ENCODE data around the gene DSG3.
"Not testable (repeated sequence)": the region's sequence is repeated elsewhere in the genome, so short reads cannot be mapped to it uniquely, and the experiment has no call there.

Gene DSG3

DNA sequence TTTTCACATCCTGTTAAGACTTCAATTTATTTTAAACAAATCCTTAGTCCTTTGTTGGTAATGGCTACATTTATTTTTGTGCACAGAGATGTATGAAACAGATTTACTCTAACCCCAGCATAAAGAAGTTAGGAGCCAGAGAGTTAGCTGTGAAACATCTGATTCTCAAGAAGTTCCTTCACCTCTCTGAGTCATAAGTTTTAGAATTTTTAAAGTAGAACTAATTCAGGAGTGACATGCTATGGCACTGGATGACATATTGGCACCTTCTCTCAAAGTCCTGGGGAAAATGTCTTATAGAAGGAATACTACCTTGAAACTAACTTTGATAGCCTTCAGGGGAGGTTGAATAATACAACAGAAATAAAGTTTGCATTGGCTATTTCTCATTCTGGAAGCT lies 44.0 kb downstream of the DSG3 start:
- DNase-seq (ENCODE audit: low read depth), result no peak

DNA sequence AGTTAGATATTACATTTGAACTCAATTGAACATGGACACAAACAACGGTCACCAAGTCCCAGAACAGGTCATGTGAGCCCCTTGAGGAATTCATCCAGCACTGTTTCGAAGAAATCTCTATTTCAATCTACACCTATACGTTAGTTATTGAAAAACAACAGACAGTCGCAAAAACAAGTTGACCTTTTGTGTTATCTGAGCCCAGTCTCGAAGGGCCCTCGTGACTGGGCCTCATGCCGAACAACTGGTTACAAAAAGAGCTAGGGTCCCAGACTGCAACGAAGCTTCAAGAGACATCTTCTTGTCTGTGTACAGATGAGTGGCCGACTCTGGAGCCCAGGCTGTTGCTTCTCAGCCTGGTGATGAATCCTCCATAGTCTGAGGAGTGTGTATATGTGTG lies 45.1 kb downstream of the DSG3 start:
- DNase-seq (ENCODE audit: low read depth), result no peak

DNA sequence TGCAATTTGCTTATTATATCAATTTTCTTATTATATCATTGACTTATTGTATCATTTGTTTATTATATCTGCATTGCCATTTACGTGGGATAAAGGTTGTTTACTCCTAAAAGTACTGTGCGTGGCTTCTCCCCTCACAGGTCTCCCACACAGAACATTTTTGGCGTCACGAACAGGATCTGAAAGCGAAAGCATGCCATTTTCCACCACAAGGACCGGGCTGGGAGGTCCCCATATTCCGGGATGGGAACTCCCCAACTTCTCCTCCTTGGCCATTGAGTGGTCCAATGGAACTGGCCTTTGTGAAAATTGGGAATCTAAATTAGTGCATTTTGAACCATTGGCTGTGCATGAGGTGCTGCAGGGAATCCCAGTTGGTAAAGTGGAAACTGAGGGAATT lies 45.6 kb downstream of the DSG3 start:
- DNase-seq (ENCODE audit: low read depth), result no peak

DNA sequence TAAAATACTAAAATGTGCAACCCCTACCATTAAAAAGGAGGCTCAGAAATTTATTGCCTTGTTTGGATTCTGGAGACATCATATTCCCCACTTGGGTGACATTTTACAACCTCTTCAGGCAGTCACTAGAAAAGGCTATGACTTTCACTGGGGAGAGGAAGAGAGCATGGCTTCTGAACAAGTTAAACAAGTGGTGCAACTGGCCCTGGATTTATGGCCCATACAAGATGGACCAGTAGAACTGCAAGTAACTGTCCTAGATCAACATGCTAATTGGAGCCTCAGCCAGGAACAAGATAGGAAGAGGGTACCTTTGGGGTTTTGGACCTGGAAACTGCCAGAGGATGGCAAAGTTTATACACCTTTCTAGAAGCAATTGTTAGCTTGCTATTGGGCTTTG lies 46.4 kb downstream of the DSG3 start:
- no peak for DNase-seq (ENCODE audit: low read depth)

DNA sequence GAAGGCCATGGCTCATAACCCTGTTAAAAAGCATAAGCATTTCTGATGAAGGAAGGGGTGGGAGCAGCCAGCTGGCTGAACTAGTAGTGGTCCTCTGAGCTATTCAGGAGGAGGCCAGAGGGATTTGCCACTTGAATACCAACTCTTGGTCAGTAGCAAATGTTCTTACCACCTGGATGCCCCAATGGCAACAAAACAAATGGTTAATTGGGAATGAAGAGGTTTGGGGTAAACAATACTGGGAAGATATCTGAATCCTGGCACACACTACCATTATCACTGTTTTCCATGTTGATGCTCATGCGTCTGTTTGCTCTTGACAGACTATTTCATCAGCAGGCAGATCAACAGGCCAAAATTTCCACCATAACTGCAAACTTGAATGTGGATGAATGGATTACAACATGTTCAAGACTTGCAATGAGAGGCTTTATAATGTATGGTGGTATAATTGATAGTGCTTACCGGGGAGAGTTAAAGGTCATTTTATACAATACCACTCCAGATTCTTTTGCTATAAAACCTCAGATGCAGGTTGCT lies 47.2 kb downstream of the DSG3 start:
- DNase-seq (ENCODE audit: low read depth), result not testable (repeated sequence)

DNA sequence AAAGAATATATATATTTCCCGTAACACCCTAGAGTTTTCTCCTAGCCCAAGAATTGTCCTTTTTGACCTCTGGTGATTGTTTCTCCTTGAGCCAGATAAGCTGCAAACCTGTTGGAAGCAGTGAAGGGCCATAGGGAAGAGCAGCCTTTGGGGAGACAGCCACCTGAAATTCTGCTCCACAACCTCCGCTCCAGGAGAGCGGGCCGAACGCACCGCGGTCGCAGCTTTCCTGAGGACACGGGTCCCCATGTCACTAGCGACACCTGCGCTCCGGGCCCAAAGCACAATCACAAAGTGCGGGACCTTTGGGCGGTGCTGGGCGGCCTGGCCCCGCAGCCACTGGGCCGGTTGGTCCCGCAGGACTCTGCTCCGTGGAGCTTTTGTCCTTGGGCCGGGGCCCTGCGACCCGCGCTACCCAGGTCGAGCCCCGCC lies 49.9 kb downstream of the DSG3 start:
- DNase-seq (ENCODE audit: low read depth), result no peak

DNA sequence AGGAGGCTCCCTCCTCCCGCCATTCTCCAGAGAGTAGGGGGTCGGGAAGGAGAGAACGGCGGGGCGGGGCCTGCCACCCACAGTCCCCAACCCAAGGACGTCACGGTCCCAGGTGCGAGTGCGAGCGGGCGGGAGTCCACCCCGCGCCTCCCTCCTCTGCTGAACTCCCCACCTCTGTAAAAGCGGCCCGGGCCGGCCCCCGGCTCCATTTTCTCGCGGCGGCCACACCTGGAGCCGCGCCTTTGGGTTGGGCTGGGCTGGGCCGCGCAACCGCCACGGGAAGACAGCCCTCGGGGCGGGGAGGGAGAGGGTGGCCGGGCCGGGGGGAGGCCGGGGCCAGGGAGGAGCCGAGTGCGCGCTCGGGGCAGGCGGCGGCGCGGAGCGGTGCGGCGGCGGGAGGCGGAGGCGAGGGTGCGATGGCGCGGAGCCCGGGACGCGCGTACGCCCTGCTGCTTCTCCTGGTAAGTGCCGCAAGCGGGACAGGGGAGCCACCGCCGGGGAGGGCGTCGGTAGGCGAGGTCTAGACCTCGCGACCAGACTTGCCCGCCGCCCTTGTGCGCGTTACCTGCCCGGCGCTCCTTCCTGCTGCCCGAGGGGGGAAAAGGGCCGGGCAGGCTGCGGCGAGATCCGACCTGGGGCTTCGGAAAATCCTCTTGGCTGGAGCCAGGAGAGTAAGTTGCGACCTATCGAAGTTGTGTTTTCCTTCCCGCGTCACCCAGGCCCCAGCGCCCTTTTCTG lies 50.5 kb downstream of the DSG3 start, which contains the start of gene DSG2:
Gene DSG2 (plus strand): TSS at position 342 of the 738 bp plus-strand sequence. CDS start 75 bp downstream, at position 417.
- no peak for DNase-seq (ENCODE audit: low read depth)

DNA sequence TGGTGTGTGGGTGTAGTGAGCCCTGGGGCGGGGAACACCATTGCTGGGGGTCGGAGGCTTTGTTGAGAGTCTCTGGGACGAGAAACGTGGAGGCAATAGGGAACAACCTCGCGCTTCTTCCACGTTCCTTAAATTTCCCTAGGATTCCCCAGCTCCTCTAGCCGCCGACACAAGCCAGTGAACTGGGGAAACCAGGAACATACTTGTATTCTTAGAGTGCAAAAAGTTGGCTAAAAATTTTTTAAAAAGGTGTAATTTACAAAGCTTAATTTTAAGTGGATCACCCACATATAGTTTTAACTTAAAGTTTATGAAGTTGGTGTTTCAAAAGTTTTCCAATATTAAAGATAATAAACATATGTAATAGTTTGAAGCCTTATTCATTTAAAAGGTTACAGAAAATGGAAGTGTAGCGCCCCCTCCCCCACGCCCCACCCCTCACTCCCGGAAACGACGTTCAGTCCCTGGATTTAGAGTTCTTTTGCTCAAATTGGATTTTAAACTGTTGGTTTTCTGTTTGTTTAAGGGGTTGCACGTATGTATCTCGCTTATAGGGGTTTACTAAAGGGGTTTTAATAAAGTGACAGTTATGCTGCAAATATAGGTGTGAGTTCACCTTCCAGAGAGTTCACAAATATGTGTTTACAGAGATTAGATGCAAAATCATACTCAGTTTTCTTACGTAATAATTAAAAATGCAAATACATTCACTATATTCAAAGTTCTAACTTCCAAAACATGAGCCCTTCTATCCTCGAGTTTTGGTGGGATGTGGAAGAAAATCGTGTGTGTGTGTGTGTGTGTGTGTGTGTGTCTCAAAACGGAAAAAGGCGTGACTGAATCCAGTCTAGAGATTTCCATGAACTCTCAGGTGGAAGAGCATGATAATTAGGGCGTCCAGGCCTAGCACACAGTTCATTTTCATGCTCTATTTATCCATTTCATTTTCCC lies 51.3 kb downstream of the DSG3 start:
- DNase-seq (ENCODE audit: low read depth), result no peak

DNA sequence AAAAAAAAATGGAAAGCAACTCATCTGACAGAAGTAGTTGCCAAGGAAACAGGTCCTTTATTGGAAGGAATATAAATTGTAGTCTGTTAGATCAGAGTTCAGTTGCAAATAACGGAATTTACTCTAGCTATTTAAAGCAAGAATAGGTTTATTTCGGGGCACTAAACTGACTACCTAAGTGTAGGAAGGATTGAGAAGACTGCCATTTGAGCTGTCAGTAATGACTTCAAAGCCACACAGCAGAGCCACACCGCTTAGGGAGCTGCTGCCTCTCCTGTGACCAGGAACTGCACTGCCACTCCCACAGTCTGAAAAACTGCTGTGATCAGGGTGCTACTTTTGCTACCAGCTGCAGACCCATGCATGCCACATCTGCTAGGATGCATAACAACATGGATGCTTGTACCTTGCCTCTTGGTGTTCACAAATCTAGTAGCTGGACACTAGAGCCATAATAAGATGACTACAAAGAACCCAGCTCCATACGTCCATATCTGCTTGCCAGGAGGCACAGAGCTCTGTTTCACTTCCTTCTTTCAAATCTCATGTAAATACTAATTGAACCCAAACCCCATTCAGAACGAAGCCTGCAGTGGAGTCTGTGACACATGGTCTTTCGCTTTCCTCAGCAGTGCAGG lies 52.6 kb downstream of the DSG3 start:
- no peak for DNase-seq (ENCODE audit: low read depth)

DNA sequence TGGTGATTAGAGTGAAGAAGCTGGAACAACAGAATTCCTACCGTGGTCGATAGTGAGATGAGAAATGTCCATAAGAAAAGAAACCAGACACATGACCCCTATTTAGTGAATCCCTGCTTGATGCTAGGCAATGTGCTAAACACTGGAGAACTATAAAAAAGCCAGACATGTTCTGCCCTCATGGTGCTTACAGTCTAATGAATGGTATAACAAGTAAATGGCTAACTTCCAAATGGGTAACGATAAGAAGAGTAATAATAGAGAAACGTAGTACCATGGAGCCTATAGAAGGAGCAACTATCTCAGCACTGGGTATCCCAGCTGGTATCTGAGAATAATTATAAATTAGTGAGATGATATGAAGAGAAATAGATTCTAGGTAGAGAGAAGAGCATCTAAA lies 55.5 kb downstream of the DSG3 start:
- DNase-seq (ENCODE audit: low read depth), result no peak

DNA sequence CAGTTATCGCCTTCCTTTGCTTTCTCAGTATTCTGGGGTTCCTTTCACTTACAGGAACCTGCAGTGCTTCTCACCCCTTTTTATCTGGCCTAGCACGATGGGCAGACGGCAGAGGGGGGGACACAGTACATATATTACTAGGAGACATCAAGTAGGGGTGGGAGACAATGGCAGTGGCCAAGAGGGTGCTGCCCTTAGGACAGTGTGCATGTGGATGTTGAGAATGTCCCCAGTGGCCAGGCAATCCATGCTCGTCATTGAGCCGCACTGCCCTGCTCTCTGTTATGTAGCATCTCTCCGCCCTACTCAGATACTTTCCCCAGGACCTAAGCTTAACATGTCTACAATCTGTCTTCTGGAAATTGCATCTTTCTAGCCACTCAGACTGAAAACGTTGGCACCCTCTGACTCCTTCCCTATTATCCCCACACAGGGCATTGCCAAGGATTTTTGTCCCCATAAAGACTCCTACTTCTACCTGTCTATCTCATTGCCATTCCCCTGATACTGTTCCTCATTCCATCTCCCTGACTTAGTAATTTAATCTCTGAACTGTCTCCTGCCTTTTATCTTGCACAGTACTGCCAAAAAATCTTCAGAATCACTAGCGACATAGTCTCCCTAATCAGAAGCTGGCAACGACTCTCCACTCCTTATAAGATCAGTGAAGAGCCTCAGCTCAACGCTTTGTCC lies 57.1 kb downstream of the DSG3 start:
- DNase-seq (ENCODE audit: low read depth), result no peak

DNA sequence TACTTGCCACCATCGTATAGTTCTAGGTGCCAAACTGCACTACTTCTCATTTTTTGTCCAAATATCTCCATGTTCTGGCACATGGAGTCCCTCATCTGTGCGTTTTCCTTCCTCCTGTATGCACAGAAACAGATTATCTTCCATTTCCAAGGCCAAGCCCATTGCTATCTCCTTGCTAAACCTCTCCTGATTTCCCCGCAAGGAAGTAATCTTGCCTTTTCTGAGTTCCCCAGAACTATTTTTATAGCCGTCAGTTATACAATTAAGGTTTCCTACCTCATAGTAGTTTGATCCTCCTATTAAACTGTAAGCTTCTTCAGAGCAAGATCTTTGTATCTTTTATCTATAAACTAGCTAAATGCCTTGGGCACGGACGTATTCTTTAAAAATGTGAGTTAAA lies 57.6 kb downstream of the DSG3 start:
- no peak for DNase-seq (ENCODE audit: low read depth)

DNA sequence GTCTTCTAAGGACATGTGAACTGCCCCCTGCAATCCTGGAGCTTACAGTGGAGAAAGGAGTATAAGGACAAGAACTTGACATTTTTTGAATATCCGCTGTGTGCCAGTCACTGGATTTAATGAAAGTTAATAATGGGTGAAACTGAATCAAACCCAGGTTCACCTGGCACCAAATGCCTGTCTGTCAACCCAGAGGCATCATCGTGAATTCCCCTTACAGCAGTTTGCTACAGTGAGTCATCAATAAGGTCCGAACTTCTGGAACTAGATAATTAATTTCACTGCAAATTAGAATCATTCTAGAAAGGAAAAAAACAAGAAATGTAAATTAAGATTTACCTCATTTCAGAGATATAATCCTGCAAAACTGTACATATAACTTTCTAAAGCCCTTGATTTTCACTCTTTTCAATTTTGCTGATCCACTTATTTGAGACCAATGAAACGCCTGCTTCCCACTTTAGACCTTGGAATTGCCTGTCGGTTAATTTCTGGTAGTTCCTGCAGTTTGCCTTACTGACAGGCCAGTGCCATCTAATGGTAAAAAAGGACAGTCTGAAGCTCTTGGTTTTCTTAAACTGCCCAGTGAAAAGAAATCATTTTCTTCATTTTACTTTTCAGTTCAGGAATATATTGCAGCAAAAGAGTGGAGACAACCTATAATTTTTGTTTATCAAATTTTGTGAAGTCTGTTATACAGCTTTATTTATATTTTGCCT lies 58.6 kb downstream of the DSG3 start:
- no peak for DNase-seq (ENCODE audit: low read depth)

DNA sequence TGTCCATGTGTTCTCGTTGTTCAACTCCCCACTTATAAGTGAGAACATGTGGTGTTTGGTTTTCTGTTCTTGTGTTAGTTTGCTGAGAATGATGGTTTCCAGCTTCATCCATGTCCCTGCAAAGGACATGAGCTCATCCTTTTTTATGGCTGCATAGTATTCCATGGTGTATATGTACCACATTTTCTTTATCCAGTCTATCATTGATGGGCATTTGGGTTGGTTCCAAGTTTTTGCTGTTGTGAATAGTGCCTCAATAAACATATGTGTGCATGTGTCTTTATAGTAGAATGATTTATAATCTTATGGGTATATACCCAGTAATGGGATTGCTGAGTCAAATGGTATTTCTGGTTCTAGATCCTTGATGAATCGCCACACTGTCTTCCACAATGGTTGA lies 59.6 kb downstream of the DSG3 start:
- not testable (repeated sequence) for DNase-seq (ENCODE audit: low read depth)

DNA sequence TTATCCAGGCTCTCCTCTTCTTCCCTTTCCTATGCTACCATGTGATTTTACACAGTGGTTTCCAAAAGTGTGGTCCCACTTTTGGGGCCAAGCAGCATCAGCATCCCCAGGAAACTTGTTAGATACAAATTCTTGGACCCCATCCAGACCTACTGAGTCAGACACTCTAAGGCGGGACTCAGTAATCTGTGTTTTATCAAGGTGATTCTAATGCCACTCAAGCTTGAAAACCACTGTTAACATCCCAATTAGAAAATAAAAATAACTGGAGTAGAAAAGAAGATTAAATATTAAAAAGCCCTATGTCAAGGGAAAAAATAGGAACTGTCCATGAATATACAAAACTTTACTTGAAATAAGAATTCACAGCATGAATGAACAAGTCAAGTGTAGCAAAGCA lies 61.2 kb downstream of the DSG3 start:
- DNase-seq (ENCODE audit: low read depth), result no peak

DNA sequence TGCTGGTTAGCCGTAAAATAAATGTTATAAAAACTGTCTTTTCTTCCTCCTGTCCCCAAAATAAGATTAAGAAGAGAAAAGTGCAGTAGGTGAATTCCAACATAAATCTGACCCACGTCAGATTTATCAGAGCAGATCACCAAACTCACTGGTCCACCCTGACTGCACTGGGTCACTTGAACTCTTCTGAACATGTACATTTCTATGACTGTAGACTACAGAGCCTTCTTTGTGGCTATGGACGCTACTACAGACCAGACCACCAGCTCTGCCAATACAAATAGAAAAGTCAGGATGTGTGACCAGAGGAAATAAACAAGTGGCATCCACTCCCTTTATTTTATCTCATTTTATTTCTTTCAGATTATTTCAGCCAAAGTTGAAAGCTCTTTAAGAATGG lies 62.0 kb downstream of the DSG3 start:
- DNase-seq (ENCODE audit: low read depth), result no peak

DNA sequence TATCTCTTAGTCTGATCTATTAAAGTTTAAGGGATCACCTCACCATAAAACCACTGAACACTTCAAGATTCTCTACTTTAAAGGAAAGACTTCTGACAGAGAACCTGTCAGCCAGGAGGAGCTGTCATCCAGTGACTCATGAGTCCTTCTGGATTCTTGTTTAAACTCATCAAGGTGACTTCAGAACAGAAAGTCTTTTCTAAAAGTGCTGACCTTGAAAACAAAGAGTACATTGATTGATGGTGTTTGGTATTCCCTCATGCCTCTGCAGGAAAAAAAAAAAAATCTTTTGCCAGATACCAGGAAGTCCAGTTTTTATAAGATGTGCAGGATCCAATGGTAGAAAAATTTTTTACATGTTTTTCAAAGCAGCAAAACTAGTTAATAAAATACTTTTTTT lies 62.8 kb downstream of the DSG3 start:
- no peak for DNase-seq (ENCODE audit: low read depth)

DNA sequence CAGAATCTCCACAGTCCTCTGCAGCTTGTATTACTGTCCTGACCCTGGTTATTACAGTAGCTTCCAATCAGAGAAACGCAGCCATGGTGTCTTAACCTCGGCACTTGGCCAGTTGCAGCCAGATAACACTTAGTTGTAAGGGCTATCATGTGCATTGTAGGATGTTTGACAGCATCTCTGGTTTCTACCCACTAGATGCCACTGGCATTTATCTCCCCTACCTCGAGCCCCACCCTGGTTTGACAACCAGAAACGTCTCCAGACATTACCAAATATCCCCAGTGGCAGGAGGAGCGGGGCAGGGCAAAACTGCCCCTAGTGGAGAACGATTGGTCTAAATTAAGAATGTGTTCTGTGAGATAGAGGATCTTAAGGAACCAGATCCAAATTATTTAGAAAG lies 63.6 kb downstream of the DSG3 start:
- DNase-seq (ENCODE audit: low read depth), result no peak

DNA sequence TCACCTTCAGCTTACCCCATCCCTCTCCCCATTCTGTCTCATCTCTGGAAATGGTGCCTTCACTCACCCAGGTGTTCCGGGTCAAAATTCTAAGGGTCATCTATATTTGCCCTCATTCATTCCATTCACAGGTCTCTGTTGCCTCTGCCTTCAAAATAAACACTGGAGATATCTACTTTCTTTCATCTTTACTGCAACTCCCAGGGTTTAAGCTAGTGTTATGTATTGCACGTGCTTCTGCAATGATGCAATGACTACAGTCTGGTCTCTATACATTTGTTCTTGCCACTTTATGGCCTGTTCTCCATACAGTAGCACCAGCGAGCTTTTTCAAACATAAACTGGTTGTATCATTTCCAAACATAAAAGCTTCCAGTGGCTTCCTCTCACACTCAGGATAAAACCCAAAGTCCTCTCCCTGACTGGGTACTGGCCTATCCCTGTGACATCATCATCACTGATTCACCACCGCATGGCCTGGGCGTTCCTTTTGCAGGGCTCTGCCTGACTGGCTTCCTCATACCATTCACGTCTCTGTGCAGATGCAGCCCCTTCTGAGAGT lies 64.7 kb downstream of the DSG3 start:
- no peak for DNase-seq (ENCODE audit: low read depth)

DNA sequence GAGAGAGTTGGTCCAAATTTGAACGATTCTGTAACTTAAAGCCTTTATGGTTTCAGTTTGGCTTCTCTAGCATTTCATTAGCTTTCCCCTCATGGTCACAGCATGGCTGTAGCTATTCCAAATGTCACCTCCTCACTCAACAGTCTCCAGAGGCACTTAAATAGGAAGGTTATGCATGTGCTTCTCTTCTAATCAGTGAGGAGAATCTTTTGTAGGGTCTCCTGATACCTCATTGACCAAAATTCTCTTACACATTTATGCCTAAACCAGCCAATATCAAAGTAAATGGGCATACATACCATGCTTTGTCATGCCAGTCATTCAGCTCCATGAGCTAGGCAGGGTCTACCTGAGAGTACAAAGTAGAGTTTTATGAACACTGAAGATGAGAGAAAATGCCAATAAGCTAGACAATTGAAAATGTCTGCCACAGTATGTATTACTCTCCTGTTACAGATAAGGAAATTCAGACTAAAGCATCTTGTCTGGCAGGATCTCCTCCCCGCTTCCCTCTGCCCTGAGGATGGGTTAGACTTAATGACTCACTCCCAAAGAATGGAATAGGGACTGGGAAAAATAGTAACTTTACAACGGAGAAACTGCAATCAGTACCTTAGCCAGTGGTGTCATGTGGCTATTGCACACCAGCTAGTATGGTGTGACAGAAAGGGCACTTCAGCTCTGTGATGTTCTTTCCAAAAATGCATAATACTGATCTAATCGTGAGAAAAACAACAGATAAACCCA lies 65.8 kb downstream of the DSG3 start:
- DNase-seq (ENCODE audit: low read depth), result no peak
